Measurements from ENCODE around the gene FREM3. TPM values are rescaled to one million over a fixed set of nuclear protein-coding genes. Genes with fewer than 3 reads are reported as not detected.
"Not testable (repeated sequence)": the region's sequence is repeated elsewhere in the genome, so short reads cannot be mapped to it uniquely, and the experiment has no call there.

The FREM3 gene
- total and polyA plus RNA-seq, 4 donors, result under 0.01 to 2.3 (median 0.12) TPM; not detected in 1

DNA sequence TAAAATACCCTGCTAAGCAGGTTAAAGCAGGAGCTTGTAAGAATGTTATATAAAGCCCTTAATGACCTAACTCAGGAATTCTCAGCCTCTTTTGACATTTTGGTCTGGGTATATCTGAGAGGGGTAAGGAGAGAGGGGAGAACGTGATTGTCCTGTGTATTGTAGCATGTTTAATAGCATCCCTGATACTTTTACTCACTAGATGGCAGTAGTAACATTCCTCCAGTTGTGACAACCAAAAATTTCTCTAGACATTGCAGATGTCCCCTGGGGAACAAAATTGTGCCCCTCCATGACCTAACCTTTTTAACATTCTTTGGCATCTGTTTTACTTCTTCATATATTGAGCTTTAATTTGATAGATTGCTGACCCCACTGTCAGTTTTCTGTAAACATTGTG, 169.1 kb downstream of the FREM3 start:
- no peak overlapping the region for H3K9ac ChIP-seq (ENCODE audit: insufficient read depth in 1 of 2, low read length in 2 of 2)
- no peaks in the 10 kb centered on the region for H3K9me3 ChIP-seq (ENCODE audit: control insufficient read depth in 4 of 4, insufficient read depth in 3 of 4, low read length in 3 of 4)
- peaks cover 0 to 3% (median 0%) of the 10 kb centered on the region in 5 donors for H3K4me1 ChIP-seq (ENCODE audit: control insufficient read depth in 5 of 5, insufficient read depth in 5 of 5, low read length in 5 of 5)
- DNase-seq (peak in 2 of 3 donors; percentile 52 to 60), ATAC-seq (ENCODE audit: insufficient read depth, low FRiP score) (no peak)
- H3K27ac ChIP-seq (ENCODE audit: low read depth in 1 of 2, low read length in 1 of 2), result no peak overlapping the region
- no peak overlapping the region for H3K4me3 ChIP-seq
- TF ChIP-seq, protein P1, sequence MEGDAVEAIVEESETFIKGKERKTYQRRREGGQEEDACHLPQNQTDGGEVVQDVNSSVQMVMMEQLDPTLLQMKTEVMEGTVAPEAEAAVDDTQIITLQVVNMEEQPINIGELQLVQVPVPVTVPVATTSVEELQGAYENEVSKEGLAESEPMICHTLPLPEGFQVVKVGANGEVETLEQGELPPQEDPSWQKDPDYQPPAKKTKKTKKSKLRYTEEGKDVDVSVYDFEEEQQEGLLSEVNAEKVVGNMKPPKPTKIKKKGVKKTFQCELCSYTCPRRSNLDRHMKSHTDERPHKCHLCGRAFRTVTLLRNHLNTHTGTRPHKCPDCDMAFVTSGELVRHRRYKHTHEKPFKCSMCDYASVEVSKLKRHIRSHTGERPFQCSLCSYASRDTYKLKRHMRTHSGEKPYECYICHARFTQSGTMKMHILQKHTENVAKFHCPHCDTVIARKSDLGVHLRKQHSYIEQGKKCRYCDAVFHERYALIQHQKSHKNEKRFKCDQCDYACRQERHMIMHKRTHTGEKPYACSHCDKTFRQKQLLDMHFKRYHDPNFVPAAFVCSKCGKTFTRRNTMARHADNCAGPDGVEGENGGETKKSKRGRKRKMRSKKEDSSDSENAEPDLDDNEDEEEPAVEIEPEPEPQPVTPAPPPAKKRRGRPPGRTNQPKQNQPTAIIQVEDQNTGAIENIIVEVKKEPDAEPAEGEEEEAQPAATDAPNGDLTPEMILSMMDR (IDR thresholded peaks at IDR 0.05; ENCODE audit: control extremely low read depth, extremely low read depth), result no peak
- peaks cover 12 to 59% (median 40%) of the 10 kb centered on the region in 4 donors for H3K36me3 ChIP-seq (ENCODE audit: control insufficient read depth in 4 of 4, insufficient read depth in 4 of 4, low read length in 4 of 4)
- no peaks in the 10 kb centered on the region for H3K27me3 ChIP-seq (ENCODE audit: control insufficient read depth in 3 of 3, insufficient read depth in 3 of 3, low read length in 2 of 3)
- WGBS, 2 donors, result 32 to 55% methylated on average over 1 of the region's 1 CpG

DNA sequence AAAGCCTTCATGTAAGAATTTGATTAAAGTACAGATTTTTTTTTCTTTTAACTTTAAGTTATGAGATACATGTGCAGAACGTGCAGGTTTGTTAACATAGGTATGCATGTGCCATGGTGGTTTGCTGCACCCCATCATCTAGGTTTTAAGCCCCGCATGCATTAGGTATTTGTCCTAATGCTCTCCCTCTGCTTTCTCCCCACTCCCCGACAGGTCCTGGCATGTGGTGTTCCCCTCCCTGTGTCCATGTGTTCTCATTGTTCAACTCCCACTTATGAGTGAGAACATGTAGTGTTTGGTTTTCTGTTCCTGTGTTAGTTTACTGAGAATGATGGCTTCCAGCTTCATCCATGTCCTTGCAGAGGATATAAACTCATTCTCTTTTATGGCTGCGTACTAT, 172.4 kb downstream of the FREM3 start:
- H3K36me3 ChIP-seq (ENCODE audit: control insufficient read depth in 4 of 4, insufficient read depth in 4 of 4, low read length in 4 of 4), result peaks cover 10 to 52% (median 32%) of the 10 kb centered on the region in 4 donors
- not testable (repeated sequence) for DNase-seq; H3K27me3 ChIP-seq (ENCODE audit: control insufficient read depth in 3 of 3, insufficient read depth in 3 of 3, low read length in 2 of 3); ATAC-seq (ENCODE audit: insufficient read depth, low FRiP score); H3K4me1 ChIP-seq (ENCODE audit: control insufficient read depth in 5 of 5, insufficient read depth in 5 of 5, low read length in 5 of 5); H3K4me3 ChIP-seq; H3K9me3 ChIP-seq (ENCODE audit: control insufficient read depth in 4 of 4, insufficient read depth in 3 of 4, low read length in 3 of 4); H3K27ac ChIP-seq (ENCODE audit: low read depth in 1 of 2, low read length in 1 of 2); H3K9ac ChIP-seq (ENCODE audit: insufficient read depth in 1 of 2, low read length in 2 of 2)
- WGBS, 2 donors, result 84 to 89% methylated on average over 4 of the region's 4 CpGs

Other genes with a start within 250 kb of the FREM3 start
- 100 to 1,000 TPM in 1 of 2 donors, 10 to 100 TPM in 1; 47.1 to 241 TPM for gene SMARCA5, start 187.0 kb downstream of the FREM3 start, total RNA-seq
- gene SMARCA5, start 187.0 kb downstream of the FREM3 start, polyA plus RNA-seq, result 10 to 100 TPM; 17.4 to 20.0 TPM
- 1 to 10 TPM; 1.6 to 7.0 TPM for gene GYPE, start 204.9 kb upstream of the FREM3 start, total RNA-seq
- gene GYPE, start 204.9 kb upstream of the FREM3 start, polyA plus RNA-seq, result 1 to 10 TPM in 1 of 2 donors, under 1 TPM in 1; 0.70 to 1.5 TPM